ENCODE results near the gene CCDC69. TPM values are rescaled to one million over a fixed set of nuclear protein-coding genes. Genes with fewer than 3 reads are reported as not detected.

The CCDC69 gene
- total RNA-seq, 1 donor from 2014 or later: 0.78 TPM

GRCh38 chr5:151234476-151235238 is 10.8 kb upstream of the CCDC69 start:
- Mint-ChIP-seq H3K4me3 (ENCODE audit: unreplicated experiment) (no peak overlapping the region), H3K27ac (ENCODE audit: unreplicated experiment) (no peak overlapping the region), H3K4me1 (ENCODE audit: unreplicated experiment) (peaks cover 6% of the 10 kb centered on the region), H3K27me3 (ENCODE audit: unreplicated experiment) (peaks cover 43% of the 10 kb centered on the region), H3K9me3 (ENCODE audit: unreplicated experiment) (no peaks in the 10 kb centered on the region), H3K36me3 (ENCODE audit: unreplicated experiment) (no peaks in the 10 kb centered on the region)
- TF ChIP-seq, protein P1, sequence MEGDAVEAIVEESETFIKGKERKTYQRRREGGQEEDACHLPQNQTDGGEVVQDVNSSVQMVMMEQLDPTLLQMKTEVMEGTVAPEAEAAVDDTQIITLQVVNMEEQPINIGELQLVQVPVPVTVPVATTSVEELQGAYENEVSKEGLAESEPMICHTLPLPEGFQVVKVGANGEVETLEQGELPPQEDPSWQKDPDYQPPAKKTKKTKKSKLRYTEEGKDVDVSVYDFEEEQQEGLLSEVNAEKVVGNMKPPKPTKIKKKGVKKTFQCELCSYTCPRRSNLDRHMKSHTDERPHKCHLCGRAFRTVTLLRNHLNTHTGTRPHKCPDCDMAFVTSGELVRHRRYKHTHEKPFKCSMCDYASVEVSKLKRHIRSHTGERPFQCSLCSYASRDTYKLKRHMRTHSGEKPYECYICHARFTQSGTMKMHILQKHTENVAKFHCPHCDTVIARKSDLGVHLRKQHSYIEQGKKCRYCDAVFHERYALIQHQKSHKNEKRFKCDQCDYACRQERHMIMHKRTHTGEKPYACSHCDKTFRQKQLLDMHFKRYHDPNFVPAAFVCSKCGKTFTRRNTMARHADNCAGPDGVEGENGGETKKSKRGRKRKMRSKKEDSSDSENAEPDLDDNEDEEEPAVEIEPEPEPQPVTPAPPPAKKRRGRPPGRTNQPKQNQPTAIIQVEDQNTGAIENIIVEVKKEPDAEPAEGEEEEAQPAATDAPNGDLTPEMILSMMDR (IDR thresholded peaks at IDR 0.05): no peak
- no peak for DNase-seq (ENCODE audit: extremely low spot score, unreplicated experiment)

GRCh38 chr5:151233616-151234085 is 9.8 kb upstream of the CCDC69 start:
- H3K4me3 Mint-ChIP-seq (ENCODE audit: unreplicated experiment): no peak overlapping the region
- H3K27me3 Mint-ChIP-seq (ENCODE audit: unreplicated experiment): peaks cover 48% of the 10 kb centered on the region
- TF ChIP-seq, protein P1 (IDR thresholded peaks at IDR 0.05): no peak
- no peaks in the 10 kb centered on the region for H3K9me3 Mint-ChIP-seq (ENCODE audit: unreplicated experiment)
- peaks cover 3% of the 10 kb centered on the region for H3K4me1 Mint-ChIP-seq (ENCODE audit: unreplicated experiment)
- H3K27ac Mint-ChIP-seq (ENCODE audit: unreplicated experiment): no peak overlapping the region
- no peaks in the 10 kb centered on the region for H3K36me3 Mint-ChIP-seq (ENCODE audit: unreplicated experiment)
- no peak for DNase-seq (ENCODE audit: extremely low spot score, unreplicated experiment)

DNA sequence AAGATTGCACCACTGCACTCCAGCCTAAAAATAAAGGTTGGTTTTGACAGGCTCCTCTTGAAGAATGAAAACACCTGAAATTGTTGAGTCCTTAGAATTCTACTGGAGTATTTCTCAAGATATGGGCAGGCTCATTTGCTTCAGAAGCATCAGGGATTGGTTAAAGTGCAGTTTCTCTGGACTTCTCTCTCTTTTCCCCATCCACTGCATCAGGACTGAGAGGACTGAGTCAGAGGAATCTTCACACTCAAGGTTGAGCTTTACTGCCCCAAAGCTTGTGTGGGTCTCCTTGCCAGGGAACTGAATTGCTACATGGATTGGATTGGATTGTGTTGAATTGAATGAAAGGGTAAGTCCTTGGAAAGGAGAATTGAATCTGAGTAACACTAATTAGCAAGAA is 7.5 kb upstream of the CCDC69 start:
- H3K27me3 Mint-ChIP-seq (ENCODE audit: unreplicated experiment): peaks cover 49% of the 10 kb centered on the region
- no peaks in the 10 kb centered on the region for H3K36me3 Mint-ChIP-seq (ENCODE audit: unreplicated experiment)

DNA sequence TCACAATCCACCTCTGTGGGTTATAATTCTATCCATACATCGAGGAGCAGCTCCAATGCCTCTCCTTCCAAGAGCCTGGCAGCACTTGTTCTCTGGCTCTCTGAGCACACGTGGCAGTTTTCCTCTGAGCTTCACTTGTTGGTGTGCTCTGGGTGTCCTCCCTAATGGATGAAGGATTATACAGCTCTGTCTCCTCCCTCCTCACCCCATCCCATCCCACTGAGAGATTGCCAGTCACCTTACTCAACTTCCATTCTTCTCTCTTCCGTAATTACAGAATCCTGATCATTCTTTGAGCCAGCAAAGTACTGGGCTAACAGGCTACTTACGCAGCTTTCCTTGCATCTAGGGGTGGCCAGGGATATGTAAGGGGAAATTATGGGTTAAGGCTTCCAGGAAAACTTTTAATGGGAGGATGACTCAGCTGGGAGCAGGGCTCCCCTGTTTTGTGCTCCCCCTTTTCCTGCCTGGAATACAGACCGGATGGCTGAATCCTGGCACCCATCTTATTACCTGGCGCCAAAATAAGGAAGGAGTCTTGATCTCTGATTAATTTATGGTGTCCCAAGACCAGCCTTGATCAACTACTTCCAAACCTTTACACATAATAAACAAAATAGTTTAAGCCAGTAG is 6.3 kb upstream of the CCDC69 start:
- DNase-seq (ENCODE audit: extremely low spot score, unreplicated experiment): no peak
- H3K36me3 Mint-ChIP-seq (ENCODE audit: unreplicated experiment): no peaks in the 10 kb centered on the region
- peaks cover 49% of the 10 kb centered on the region for H3K27me3 Mint-ChIP-seq (ENCODE audit: unreplicated experiment)
- TF ChIP-seq, protein P1 (IDR thresholded peaks at IDR 0.05): no peak
- H3K27ac Mint-ChIP-seq (ENCODE audit: unreplicated experiment): no peak overlapping the region
- H3K9me3 Mint-ChIP-seq (ENCODE audit: unreplicated experiment): no peaks in the 10 kb centered on the region
- H3K4me3 Mint-ChIP-seq (ENCODE audit: unreplicated experiment): no peak overlapping the region
- no peaks in the 10 kb centered on the region for H3K4me1 Mint-ChIP-seq (ENCODE audit: unreplicated experiment)

More for the DNA sequence above, 7.5 kb upstream of the CCDC69 start:
- TF ChIP-seq, protein P1 (IDR thresholded peaks at IDR 0.05): no peak
- no peak for DNase-seq (ENCODE audit: extremely low spot score, unreplicated experiment)
- no peak overlapping the region for H3K27ac Mint-ChIP-seq (ENCODE audit: unreplicated experiment)
- no peaks in the 10 kb centered on the region for H3K9me3 Mint-ChIP-seq (ENCODE audit: unreplicated experiment)
- no peaks in the 10 kb centered on the region for H3K4me1 Mint-ChIP-seq (ENCODE audit: unreplicated experiment)
- no peak overlapping the region for H3K4me3 Mint-ChIP-seq (ENCODE audit: unreplicated experiment)

DNA sequence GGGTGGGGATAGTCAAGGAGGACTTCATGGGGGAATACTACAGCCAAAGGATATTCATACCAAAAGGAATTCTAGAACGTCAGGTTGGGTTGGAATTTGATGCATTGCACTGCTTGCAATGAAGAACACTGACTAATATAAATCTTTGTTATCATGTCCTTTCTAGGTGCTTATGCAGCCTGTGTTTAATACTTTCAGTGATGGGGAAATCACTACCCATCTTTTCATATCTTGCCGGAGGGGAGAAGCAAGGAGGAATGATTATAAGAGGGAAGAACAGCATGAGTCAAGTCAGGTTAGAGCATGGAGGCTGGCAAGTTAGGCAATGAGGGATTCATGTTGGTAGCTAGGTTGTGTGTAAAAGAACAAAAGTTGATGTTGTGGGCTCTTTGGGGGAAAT is 5.1 kb upstream of the CCDC69 start:
- Mint-ChIP-seq H3K9me3 (ENCODE audit: unreplicated experiment) (no peaks in the 10 kb centered on the region), H3K27ac (ENCODE audit: unreplicated experiment) (no peak overlapping the region), H3K4me1 (ENCODE audit: unreplicated experiment) (peaks cover 3% of the 10 kb centered on the region), H3K36me3 (ENCODE audit: unreplicated experiment) (no peaks in the 10 kb centered on the region), H3K27me3 (ENCODE audit: unreplicated experiment) (peaks cover 40% of the 10 kb centered on the region), H3K4me3 (ENCODE audit: unreplicated experiment) (no peak overlapping the region)
- TF ChIP-seq, protein P1 (IDR thresholded peaks at IDR 0.05): no peak
- no peak for DNase-seq (ENCODE audit: extremely low spot score, unreplicated experiment)
